CD4-positive, alpha-beta T cell (primary cell): Measurements from ENCODE around the gene CACNG6. TPM values are rescaled to one million over a fixed set of nuclear protein-coding genes. Genes with fewer than 3 reads are reported as not detected.

Experiments
- ATAC-seq: fragments of 200-7000 bp; cut with Tn5 transposase; one replicate; pipeline ENCODE4 v1.10.0; 2022; ENCODE audit warnings: mild to moderate bottlenecking; ENCODE audit not compliant: poor library complexity
- CTCF ChIA-PET: fragments of 350-600 bp; sonication (Branson Sonifier 250); formaldehyde crosslinking; loops from one replicate; lab custom pipeline; 2021; ENCODE audit warnings: antibody characterized with exemption, inconsistent platforms; lab: Charles Lee
- POLR2A ChIA-PET: fragments of 350-600 bp; sonication (Branson Sonifier 250); formaldehyde crosslinking; loops from one replicate; lab custom pipeline; 2021; ENCODE audit warnings: antibody characterized with exemption, inconsistent platforms; lab: Charles Lee
- DNase-seq, 14 experiments: peaks; one replicate each; pipeline ENCODE4 v3.0.0-alpha.2; 2013 to 2020; ENCODE audit warnings: mixed read lengths in 2 of 14
- H3K27ac ChIP-seq, 2 donors: one replicate each; pipeline versions ENCODE4 v1.5.1 to v1.7.0; 2013; ENCODE audit warnings: low read length in 2 of 2, low read depth in 1 of 2, mild to moderate bottlenecking in 1 of 2
- H3K27me3 ChIP-seq, 2 experiments: 1 replicate in 1 of 2; 2 replicates in 1 of 2; pipeline versions ENCODE4 v1.6.1 to v1.7.0; 2013; ENCODE audit warnings: low read length in 2 of 2, control low read depth in 1 of 2, mild to moderate bottlenecking in 1 of 2, moderate library complexity in 1 of 2; ENCODE audit not compliant: insufficient read depth in 2 of 2, control insufficient read depth in 1 of 2
- H3K36me3 ChIP-seq: one replicate; pipeline ENCODE4 v1.6.1; 2013; ENCODE audit warnings: low read length, control low read depth; ENCODE audit not compliant: insufficient read depth
- H3K4me1 ChIP-seq: one replicate; pipeline ENCODE4 v1.6.1; 2013; ENCODE audit warnings: low read length, control low read depth; ENCODE audit not compliant: insufficient read depth
- H3K4me3 ChIP-seq: one replicate; pipeline ENCODE4 v1.5.1; 2013; ENCODE audit warnings: mild to moderate bottlenecking, low read length, moderate library complexity
- H3K9me3 ChIP-seq, 2 experiments: 1 replicate in 1 of 2; 2 replicates in 1 of 2; pipeline versions ENCODE4 v1.6.1 to v1.7.0; 2013; ENCODE audit warnings: low read length in 2 of 2, mild to moderate bottlenecking in 2 of 2, control low read depth in 1 of 2, moderate library complexity in 1 of 2; ENCODE audit not compliant: control insufficient read depth in 1 of 2, insufficient read depth in 1 of 2
- H3K27ac Mint-ChIP-seq: one replicate; pipeline ENCODE4 v1.8.0; 2020; ENCODE audit warnings: mixed read lengths
- H3K27me3 Mint-ChIP-seq: one replicate; pipeline ENCODE4 v1.8.0; 2021; ENCODE audit warnings: mixed read lengths
- H3K36me3 Mint-ChIP-seq: one replicate; pipeline ENCODE4 v1.8.0; 2021; ENCODE audit warnings: low read depth, mixed read lengths
- H3K4me1 Mint-ChIP-seq: one replicate; pipeline ENCODE4 v1.8.0; 2021; ENCODE audit warnings: low read depth, mixed read lengths
- H3K4me3 Mint-ChIP-seq: one replicate; pipeline ENCODE4 v1.8.0; 2020; ENCODE audit warnings: mild to moderate bottlenecking, mixed read lengths
- H3K9me3 Mint-ChIP-seq: one replicate; pipeline ENCODE4 v1.8.0; 2020; ENCODE audit warnings: mixed read lengths
- intact Hi-C, 2 experiments: fragments of 100-400 bp; cut with DNase I in 1 of 2; cut with micrococcal nuclease in 1 of 2; formaldehyde crosslinking; loops; one replicate each; pipeline versions ENCODE4 v1.15.1 to v1.9.0; 2023 to 2025; cut with DNase I, micrococcal nuclease
- total RNA-seq, 174 experiments: library from RNA in 2 of 174; stranded (reverse) in 2 of 174; gene quantifications; one replicate each; pipeline ENCODE4 v1.2.3 and lab custom pipeline; 2021 to 2026
- TF ChIP-seq, protein P1 (sequence below): fragments of 200-600 bp; IDR thresholded peaks from one replicate; pipeline ENCODE4 v1.8.0; 2022; ENCODE audit warnings: antibody characterized with exemption, mild to moderate bottlenecking

CACNG6 gene
- total RNA-seq, 2 experiments from 2014 or later = not detected

DNA sequence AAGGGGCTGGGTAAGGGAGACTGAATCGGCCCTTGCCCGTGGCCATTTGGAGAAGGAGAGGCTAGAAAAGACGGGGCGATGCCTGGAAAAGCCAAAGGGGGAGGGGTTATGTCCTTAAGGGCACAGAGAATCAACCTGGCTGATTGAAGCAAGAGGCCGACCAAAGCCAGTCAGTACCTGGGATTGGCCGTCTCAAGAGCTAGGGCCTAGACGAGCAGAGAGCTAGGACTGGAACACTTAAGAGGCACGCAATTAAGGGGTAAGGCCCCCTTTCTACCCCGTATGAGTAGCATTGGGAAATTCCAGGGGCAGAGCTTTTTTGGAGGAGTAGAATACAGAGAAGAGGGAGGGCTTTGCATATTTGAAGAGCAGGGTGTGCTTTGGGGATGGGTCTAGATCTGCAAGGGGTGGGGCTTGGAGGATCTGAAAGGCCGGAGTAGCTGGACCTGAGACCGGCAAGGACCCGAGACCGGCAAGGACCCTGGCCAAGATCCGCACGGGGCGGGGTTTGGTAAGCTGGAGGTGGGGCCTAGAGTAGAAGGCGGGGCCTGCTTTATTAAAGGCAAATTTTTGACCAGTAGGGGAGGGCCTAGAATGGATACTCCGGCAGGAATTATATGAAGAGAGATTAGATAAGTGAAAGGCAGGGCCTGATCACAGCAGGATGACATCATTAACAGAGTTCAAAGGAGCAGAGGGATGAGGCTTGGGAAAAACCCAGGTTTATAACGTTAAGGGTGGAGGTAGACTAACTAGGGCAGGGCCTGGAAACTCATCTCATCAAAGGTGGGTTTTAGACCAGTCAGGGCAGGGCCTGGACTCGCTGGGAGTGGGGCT lies 10.7 kb upstream of the CACNG6 start:
- DNase-seq = peak in 2 of 14 experiments; percentile 27 to 40
- POLR2A ChIA-PET = no interaction called here

DNA sequence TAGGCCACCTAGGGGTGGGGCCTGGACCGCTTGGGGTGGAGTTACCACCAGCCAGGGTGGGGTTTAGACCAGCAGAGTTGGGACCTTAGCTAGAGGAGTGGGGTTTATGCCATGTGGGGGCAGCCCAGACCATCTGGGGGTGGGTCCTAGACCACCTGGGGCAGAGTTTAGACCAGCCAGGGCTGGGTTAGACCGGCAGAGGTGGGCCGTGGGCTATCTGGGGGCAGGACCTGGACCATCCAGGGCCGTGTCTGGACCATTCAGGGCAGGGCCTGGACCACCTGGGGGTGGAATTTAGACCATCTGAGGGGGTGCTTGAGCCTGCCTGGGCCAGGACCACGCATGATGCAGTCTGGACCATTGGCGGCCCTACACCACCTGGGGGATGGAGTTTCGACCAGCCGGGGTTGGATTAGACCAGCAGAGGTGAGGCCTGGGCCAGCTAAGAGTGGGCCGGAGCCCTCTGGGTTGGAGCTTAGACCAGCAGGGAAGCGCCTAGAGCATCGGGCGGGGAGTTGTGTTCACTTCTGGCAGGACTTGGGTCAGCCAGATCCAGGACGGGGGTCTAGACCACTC lies 10.0 kb upstream of the CACNG6 start:
- Histone ChIP-seq H3K9me3 (peaks cover 0 to 47% of the 10 kb centered on the region in 2 experiments), H3K4me3 (no peak overlapping the region), H3K27ac (no peak overlapping the region), H3K27me3 (peaks cover 61 to 62% of the 10 kb centered on the region in 2 experiments), H3K36me3 (no peaks in the 10 kb centered on the region), H3K4me1 (peaks cover 33% of the 10 kb centered on the region)
- Mint-ChIP-seq H3K9me3 (no peaks in the 10 kb centered on the region), H3K36me3 (no peaks in the 10 kb centered on the region), H3K4me3 (peak overlapping the region; percentile 45), H3K4me1 (peaks cover 38% of the 10 kb centered on the region), H3K27me3 (peaks cover 52% of the 10 kb centered on the region), H3K27ac (no peak overlapping the region)
- no peak for DNase-seq
- POLR2A ChIA-PET = no interaction called here
- TF ChIP-seq, protein P1, sequence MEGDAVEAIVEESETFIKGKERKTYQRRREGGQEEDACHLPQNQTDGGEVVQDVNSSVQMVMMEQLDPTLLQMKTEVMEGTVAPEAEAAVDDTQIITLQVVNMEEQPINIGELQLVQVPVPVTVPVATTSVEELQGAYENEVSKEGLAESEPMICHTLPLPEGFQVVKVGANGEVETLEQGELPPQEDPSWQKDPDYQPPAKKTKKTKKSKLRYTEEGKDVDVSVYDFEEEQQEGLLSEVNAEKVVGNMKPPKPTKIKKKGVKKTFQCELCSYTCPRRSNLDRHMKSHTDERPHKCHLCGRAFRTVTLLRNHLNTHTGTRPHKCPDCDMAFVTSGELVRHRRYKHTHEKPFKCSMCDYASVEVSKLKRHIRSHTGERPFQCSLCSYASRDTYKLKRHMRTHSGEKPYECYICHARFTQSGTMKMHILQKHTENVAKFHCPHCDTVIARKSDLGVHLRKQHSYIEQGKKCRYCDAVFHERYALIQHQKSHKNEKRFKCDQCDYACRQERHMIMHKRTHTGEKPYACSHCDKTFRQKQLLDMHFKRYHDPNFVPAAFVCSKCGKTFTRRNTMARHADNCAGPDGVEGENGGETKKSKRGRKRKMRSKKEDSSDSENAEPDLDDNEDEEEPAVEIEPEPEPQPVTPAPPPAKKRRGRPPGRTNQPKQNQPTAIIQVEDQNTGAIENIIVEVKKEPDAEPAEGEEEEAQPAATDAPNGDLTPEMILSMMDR = no peak
- no peak for ATAC-seq
- intact Hi-C loops = loop anchor here in 1 of 2 experiments (5.0 kb wide), 1 partner anchor 79 kb away; no protein-coding TSS in a partner anchor
- CTCF ChIA-PET = no interaction called here

More for the DNA sequence above, 10.7 kb upstream of the CACNG6 start:
- Mint-ChIP-seq H3K27me3 (peaks cover 59% of the 10 kb centered on the region), H3K4me1 (peaks cover 38% of the 10 kb centered on the region), H3K4me3 (peak overlapping the region; percentile 72), H3K36me3 (no peaks in the 10 kb centered on the region), H3K27ac (no peak overlapping the region), H3K9me3 (no peaks in the 10 kb centered on the region)
- no peaks in the 10 kb centered on the region for H3K36me3 ChIP-seq
- intact Hi-C loops = loop anchor here in 1 of 2 experiments (5.0 kb wide), 1 partner anchor 78 kb away; no protein-coding TSS in a partner anchor
- peaks cover 62 to 65% of the 10 kb centered on the region in 2 experiments for H3K27me3 ChIP-seq
- no peak overlapping the region for H3K4me3 ChIP-seq
- H3K9me3 ChIP-seq = peaks cover 0 to 51% of the 10 kb centered on the region in 2 experiments
- CTCF ChIA-PET = no interaction called here
- H3K27ac ChIP-seq = no peak overlapping the region
- H3K4me1 ChIP-seq = peaks cover 33% of the 10 kb centered on the region
- TF ChIP-seq, protein P1 = no peak
- no peak for ATAC-seq

DNA sequence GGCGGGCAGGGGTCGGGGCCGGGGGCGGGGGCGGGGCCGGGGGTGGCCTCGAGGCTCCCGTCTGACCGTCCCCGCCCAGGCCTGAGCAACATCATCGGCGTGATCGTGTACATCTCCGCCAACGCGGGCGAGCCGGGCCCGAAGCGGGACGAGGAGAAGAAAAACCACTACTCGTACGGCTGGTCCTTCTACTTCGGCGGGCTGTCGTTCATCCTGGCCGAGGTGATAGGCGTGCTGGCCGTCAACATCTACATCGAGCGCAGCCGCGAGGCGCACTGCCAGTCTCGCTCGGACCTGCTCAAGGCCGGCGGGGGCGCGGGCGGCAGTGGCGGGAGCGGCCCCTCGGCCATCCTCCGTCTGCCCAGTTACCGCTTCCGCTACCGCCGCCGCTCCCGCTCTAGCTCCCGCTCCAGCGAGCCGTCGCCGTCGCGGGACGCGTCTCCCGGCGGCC lies 9.4 kb upstream of the CACNG6 start:
- Histone ChIP-seq H3K36me3 (no peaks in the 10 kb centered on the region), H3K4me1 (peaks cover 33% of the 10 kb centered on the region), H3K4me3 (no peak overlapping the region), H3K27ac (no peak overlapping the region), H3K27me3 (peaks cover 59 to 60% of the 10 kb centered on the region in 2 experiments), H3K9me3 (peaks cover 0 to 47% of the 10 kb centered on the region in 2 experiments)
- H3K27me3 Mint-ChIP-seq = peaks cover 46% of the 10 kb centered on the region
- H3K36me3 Mint-ChIP-seq = no peaks in the 10 kb centered on the region
- ATAC-seq (no peak), DNase-seq (no peak)
- ChIA-PET POLR2A (no interaction called here), CTCF (no interaction called here)
- intact Hi-C loops = loop anchor here in 1 of 2 experiments (5.0 kb wide), 1 partner anchor 80 kb away; no protein-coding TSS in a partner anchor
- TF ChIP-seq, protein P1 = no peak
- H3K4me1 Mint-ChIP-seq = peaks cover 38% of the 10 kb centered on the region
- no peak overlapping the region for H3K27ac Mint-ChIP-seq
- no peak overlapping the region for H3K4me3 Mint-ChIP-seq
- no peaks in the 10 kb centered on the region for H3K9me3 Mint-ChIP-seq
